Panc1 (cell line): ENCODE measurements around the gene PSMD8. TPM values are rescaled to one million over a fixed set of nuclear protein-coding genes. Genes with fewer than 3 reads are reported as not detected.
"Not testable (repeated sequence)": the region's sequence is repeated elsewhere in the genome, so short reads cannot be mapped to it uniquely, and the experiment has no call there.

ENCODE experiments used
- ATAC-seq: fragments of 200-7000 bp; cut with Tn5 transposase; 2 replicates; pipeline ENCODE4 v1.9.1; 2020; ENCODE audit warnings: mild to moderate bottlenecking, moderate library complexity
- BruUV-seq: library from RNA; stranded (reverse); fragments of 400-500 nt; replicated peaks from 2 replicates; lab custom pipeline; 2021; lab: Mats Ljungman, UMichigan
- CTCF ChIA-PET: fragments of 300-600 bp; sonication (Branson Sonifier 250); formaldehyde crosslinking; loops from one replicate; lab custom pipeline; 2022; ENCODE audit warnings: antibody characterized with exemption; lab: Charles Lee
- POLR2A ChIA-PET: fragments of 300-600 bp; sonication (Branson Sonifier 250); formaldehyde crosslinking; loops from one replicate; lab custom pipeline; 2022; ENCODE audit warnings: antibody characterized with exemption; lab: Charles Lee
- DNase-seq: peaks from one replicate; pipeline ENCODE4 v3.0.0-alpha.2; 2010; ENCODE audit warnings: low read depth, low spot score
- H3K27ac ChIP-seq: 2 replicates; pipeline ENCODE4 v1.5.1; 2011; ENCODE audit warnings: mild to moderate bottlenecking, low read length, inconsistent platforms
- H3K27me3 ChIP-seq: fragments of 200-500 bp; sonication (Bioruptor generic); 2 replicates; pipeline ENCODE4 v1.6.0; 2014; ENCODE audit warnings: low read length, inconsistent platforms; ENCODE audit not compliant: control insufficient read depth, insufficient read depth
- H3K36me3 ChIP-seq: fragments of 200-500 bp; sonication (Bioruptor generic); 2 replicates; pipeline ENCODE4 v1.5.1; 2014; ENCODE audit warnings: inconsistent platforms, mild to moderate bottlenecking, low read length, moderate library complexity; ENCODE audit not compliant: control insufficient read depth, insufficient read depth
- H3K4me1 ChIP-seq: 2 replicates; pipeline ENCODE4 v1.5.1; 2011; ENCODE audit warnings: inconsistent platforms, mild to moderate bottlenecking, low read length, moderate library complexity; ENCODE audit not compliant: control insufficient read depth, insufficient read depth
- H3K4me3 ChIP-seq, 2 experiments: 2 replicates each; pipeline ENCODE4 v1.5.1; 2011 to 2012; ENCODE audit warnings: low read depth in 2 of 2, low read length in 2 of 2, mild to moderate bottlenecking in 2 of 2, inconsistent platforms in 1 of 2, moderate library complexity in 1 of 2
- H3K9me3 ChIP-seq: fragments of 200-500 bp; sonication (Bioruptor generic); 2 replicates; pipeline ENCODE4 v1.5.1; 2014; ENCODE audit warnings: low read depth, mild to moderate bottlenecking, inconsistent platforms, low read length, moderate library complexity; ENCODE audit not compliant: control insufficient read depth, insufficient read depth
- POLR2AphosphoS5 ChIP-seq: IDR thresholded peaks from 2 replicates; pipeline ENCODE4 v1.6.1; 2012; ENCODE audit warnings: mild to moderate bottlenecking, low read depth, low read length, moderate library complexity
- SIN3A ChIP-seq: IDR thresholded peaks from 2 replicates; pipeline ENCODE4 v1.6.1; 2012; ENCODE audit warnings: low read depth, mild to moderate bottlenecking, low read length, moderate library complexity, borderline replicate concordance; ENCODE audit not compliant: insufficient read depth
- TCF7L2 ChIP-seq: IDR thresholded peaks from 2 replicates; pipeline ENCODE4 v1.6.1; 2011; ENCODE audit warnings: mild to moderate bottlenecking, low read depth, low read length, inconsistent platforms
- in situ Hi-C: cut with HindIII; loops from 2 replicates; pipeline ENCODE4 v1.10.0; 2016; ENCODE audit warnings: low sequenced_read_pairs, low pct_unique_long_range_greater_than_20kb
- intact Hi-C: fragments of 100-400 bp; cut with micrococcal nuclease; formaldehyde crosslinking; loops from one replicate; pipeline ENCODE4 v1.10.0; 2022; ENCODE audit not compliant: unreplicated experiment
- total RNA-seq: library from RNA; stranded (reverse); gene quantifications from one replicate; pipeline ENCODE4 v1.2.1, GENCODE V29; 2021; ENCODE audit not compliant: unreplicated experiment
- TF ChIP-seq, protein P1 (sequence below): fragments of 450-650 bp; IDR thresholded peaks from 2 replicates; pipeline ENCODE4 v1.5.1; 2017; ENCODE audit warnings: mild to moderate bottlenecking
- TF ChIP-seq, protein P2 (sequence below), 2 experiments: IDR thresholded peaks; 2 replicates each; pipeline ENCODE4 v1.6.1; 2011 to 2012; ENCODE audit warnings: low read depth in 2 of 2, control low read depth in 1 of 2, low read length in 1 of 2, mild to moderate bottlenecking in 1 of 2, moderate library complexity in 1 of 2; ENCODE audit not compliant: insufficient read depth in 1 of 2

PSMD8 gene
- total RNA-seq, 1 experiment from 2014 or later, result 388 TPM

DNA sequence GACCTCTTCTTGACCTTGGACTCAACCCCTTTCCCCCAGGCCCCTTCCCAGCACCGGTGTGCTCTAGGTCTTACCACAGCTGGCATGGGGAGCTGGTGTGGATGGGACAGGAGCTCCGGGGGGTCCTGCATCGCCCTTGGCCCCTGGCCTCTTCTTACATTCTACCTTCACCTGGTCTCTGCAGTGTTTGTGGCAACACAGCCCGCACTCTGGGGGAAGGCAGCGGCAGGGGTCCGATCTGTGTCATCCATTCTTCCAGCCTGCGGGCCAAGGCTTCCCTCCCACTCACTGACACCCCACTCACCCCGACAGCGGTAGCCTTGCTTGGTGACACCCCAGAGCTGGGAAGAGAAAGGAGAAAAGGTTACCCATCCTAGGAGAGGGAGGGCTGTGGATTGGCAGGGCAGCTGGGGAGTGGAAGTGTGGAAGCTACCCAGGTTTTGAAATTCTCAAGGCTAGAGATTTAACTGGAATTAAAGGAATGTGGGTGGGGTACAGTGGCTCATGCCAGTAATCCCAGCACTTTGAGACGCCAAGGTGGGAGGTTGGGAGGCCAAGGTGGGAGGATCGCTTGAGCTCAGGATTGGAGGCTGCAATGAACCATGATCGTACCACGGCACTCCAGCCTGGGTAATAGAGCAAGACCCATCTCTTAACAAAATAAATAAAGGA is 36.8 kb downstream of the PSMD8 start:
- in situ Hi-C loops, result no loop called here
- no TSS peak for BruUV-seq
- ATAC-seq (no peak), DNase-seq (no peak)
- Histone ChIP-seq H3K4me3 (no peak overlapping the region), H3K27ac (no peak overlapping the region), H3K9me3 (no peaks in the 10 kb centered on the region), H3K4me1 (no peaks in the 10 kb centered on the region), H3K27me3 (no peaks in the 10 kb centered on the region), H3K36me3 (no peaks in the 10 kb centered on the region)
- CTCF ChIA-PET, result interaction anchor here (1.5 kb wide), 1 partner anchor 9 kb away, joined by 5 read pairs; the partner anchor contains the start of gene FAM98C
- TF ChIP-seq, protein P1, sequence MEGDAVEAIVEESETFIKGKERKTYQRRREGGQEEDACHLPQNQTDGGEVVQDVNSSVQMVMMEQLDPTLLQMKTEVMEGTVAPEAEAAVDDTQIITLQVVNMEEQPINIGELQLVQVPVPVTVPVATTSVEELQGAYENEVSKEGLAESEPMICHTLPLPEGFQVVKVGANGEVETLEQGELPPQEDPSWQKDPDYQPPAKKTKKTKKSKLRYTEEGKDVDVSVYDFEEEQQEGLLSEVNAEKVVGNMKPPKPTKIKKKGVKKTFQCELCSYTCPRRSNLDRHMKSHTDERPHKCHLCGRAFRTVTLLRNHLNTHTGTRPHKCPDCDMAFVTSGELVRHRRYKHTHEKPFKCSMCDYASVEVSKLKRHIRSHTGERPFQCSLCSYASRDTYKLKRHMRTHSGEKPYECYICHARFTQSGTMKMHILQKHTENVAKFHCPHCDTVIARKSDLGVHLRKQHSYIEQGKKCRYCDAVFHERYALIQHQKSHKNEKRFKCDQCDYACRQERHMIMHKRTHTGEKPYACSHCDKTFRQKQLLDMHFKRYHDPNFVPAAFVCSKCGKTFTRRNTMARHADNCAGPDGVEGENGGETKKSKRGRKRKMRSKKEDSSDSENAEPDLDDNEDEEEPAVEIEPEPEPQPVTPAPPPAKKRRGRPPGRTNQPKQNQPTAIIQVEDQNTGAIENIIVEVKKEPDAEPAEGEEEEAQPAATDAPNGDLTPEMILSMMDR, result no peak
- TF ChIP-seq SIN3A, result no peak
- TF ChIP-seq, protein P2, sequence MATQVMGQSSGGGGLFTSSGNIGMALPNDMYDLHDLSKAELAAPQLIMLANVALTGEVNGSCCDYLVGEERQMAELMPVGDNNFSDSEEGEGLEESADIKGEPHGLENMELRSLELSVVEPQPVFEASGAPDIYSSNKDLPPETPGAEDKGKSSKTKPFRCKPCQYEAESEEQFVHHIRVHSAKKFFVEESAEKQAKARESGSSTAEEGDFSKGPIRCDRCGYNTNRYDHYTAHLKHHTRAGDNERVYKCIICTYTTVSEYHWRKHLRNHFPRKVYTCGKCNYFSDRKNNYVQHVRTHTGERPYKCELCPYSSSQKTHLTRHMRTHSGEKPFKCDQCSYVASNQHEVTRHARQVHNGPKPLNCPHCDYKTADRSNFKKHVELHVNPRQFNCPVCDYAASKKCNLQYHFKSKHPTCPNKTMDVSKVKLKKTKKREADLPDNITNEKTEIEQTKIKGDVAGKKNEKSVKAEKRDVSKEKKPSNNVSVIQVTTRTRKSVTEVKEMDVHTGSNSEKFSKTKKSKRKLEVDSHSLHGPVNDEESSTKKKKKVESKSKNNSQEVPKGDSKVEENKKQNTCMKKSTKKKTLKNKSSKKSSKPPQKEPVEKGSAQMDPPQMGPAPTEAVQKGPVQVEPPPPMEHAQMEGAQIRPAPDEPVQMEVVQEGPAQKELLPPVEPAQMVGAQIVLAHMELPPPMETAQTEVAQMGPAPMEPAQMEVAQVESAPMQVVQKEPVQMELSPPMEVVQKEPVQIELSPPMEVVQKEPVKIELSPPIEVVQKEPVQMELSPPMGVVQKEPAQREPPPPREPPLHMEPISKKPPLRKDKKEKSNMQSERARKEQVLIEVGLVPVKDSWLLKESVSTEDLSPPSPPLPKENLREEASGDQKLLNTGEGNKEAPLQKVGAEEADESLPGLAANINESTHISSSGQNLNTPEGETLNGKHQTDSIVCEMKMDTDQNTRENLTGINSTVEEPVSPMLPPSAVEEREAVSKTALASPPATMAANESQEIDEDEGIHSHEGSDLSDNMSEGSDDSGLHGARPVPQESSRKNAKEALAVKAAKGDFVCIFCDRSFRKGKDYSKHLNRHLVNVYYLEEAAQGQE (IDR thresholded peaks at IDR 0.05; ENCODE audit: insufficient read depth in 1 of 2, low read depth in 2 of 2, low read length in 1 of 2), result no peak
- TF ChIP-seq TCF7L2, result no peak
- TF ChIP-seq POLR2AphosphoS5, result no peak
- intact Hi-C loops, result no loop called here
- POLR2A ChIA-PET, result no interaction called here

DNA sequence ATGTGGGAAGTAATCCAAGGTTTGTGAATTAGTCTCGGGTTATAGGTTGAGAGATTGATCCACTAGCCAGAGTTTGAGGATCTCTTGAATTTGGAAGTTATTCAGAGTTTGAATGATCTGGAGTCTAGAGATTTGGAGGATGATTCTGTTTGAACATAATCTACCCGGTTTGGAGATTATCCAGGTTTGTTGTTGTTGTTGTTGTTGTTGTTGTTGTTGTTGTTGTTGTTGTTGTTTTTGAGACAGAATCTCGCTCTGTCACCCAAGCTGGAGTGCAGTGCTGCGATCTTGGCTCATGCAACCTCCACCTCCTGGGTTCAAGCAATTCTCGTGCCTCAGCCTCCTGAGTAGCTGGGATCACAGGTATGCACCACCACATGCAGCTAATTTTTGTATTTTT is 37.5 kb downstream of the PSMD8 start:
- POLR2A ChIA-PET, result interaction anchor here (0.7 kb wide), 1 partner anchor 426 kb away, joined by 4 read pairs; no protein-coding TSS in a partner anchor
- H3K4me3 ChIP-seq, H3K27ac ChIP-seq, H3K9me3 ChIP-seq, H3K4me1 ChIP-seq, intact Hi-C loops, ATAC-seq, BruUV-seq, H3K36me3 ChIP-seq, H3K27me3 ChIP-seq, DNase-seq, in situ Hi-C loops: not testable (repeated sequence)
- CTCF ChIA-PET, result interaction anchor here (1.5 kb wide), 1 partner anchor 9 kb away, joined by 5 read pairs; the partner anchor contains the start of gene FAM98C

DNA sequence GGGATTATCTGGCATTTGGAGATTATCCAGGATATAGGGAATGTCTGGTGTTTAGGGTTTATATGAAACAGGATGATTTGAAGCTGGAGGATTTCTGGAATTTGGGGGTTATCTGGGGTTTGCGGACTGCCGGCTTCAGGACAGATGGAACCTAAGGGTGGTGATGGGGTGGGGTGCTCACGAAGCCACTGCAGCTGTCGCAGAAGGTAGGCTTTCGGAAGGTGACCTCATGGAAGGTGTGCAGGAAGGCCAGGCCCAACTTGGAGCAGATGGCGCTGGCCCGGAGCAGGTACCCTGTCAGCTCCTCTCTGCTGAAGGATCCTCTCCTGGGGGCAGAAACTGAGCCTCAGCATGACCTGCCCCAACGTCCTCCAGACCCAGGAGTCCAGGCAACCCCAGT is 38.1 kb downstream of the PSMD8 start:
- ChIA-PET CTCF (no interaction called here), POLR2A (interaction anchor here (0.7 kb wide), 1 partner anchor 425 kb away, joined by 4 read pairs; no protein-coding TSS in a partner anchor)
- in situ Hi-C loops (no loop called here), intact Hi-C loops (no loop called here)
- no peak for ATAC-seq
- Histone ChIP-seq H3K27ac (no peak overlapping the region), H3K4me1 (no peaks in the 10 kb centered on the region), H3K27me3 (no peaks in the 10 kb centered on the region), H3K9me3 (no peaks in the 10 kb centered on the region), H3K4me3 (no peak overlapping the region), H3K36me3 (no peaks in the 10 kb centered on the region)
- no TSS peak for BruUV-seq
- TF ChIP-seq, protein P2 (IDR thresholded peaks at IDR 0.05; ENCODE audit: insufficient read depth in 1 of 2, low read depth in 2 of 2, low read length in 1 of 2), result no peak
- TF ChIP-seq TCF7L2 (no peak), SIN3A (no peak), POLR2AphosphoS5 (no peak)
- TF ChIP-seq, protein P1, result no peak
- no peak for DNase-seq
